Brain microvascular endothelial cell (primary cell): ENCODE measurements around the gene CD33.

Source experiments
- DNase-seq: peaks from one replicate; pipeline ENCODE4 v3.0.0-alpha.2; 2020
- H3K27ac ChIP-seq: fragments of 250-450 bp; sonication (Bioruptor Pico); 2 replicates; pipeline ENCODE4 v1.5.1; 2020; ENCODE audit warnings: mild to moderate bottlenecking, moderate library complexity
- H3K27me3 ChIP-seq: fragments of 250-450 bp; sonication (Bioruptor Pico); replicated peaks from 2 replicates; pipeline ENCODE4 v1.5.1; 2020; ENCODE audit warnings: mild to moderate bottlenecking
- H3K36me3 ChIP-seq: fragments of 250-450 bp; sonication (Bioruptor Pico); replicated peaks from 2 replicates; pipeline ENCODE4 v1.5.1; 2020; ENCODE audit warnings: mild to moderate bottlenecking
- H3K4me3 ChIP-seq: 2 replicates; pipeline ENCODE4 v1.5.1; 2011; ENCODE audit warnings: low read depth, mild to moderate bottlenecking, control low read depth, low read length, moderate library complexity
- CTCF ChIP-seq: IDR thresholded peaks from 2 replicates; pipeline ENCODE4 v1.5.1; 2011; ENCODE audit warnings: low read depth, mild to moderate bottlenecking, moderate library complexity, low read length, control low read depth, inconsistent platforms; ENCODE audit errors: missing control alignments
- in situ Hi-C: cut with HindIII; loops from 2 replicates; pipeline ENCODE4 v1.10.0; 2017; ENCODE audit warnings: low sequenced_read_pairs, low pct_ligation_motif_present

The CD33 gene

DNA sequence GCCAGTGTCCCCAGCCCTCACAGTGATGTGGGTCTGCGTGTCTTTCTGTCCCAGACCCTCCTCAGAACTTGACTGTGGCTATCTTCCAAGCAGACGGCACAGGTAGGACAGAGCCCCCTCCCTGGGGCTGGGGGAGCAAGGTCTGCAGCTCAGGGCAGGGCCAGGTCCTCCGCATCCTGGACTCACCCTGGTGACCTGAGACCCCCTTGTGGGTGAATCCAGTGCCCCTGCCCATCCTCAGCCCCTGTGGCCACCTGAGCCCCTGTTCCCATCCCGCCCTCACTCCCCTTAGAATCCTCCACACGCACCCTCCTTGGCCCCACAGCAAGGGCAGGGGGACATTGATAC is 39.0 kb upstream of the CD33 start:
- H3K27ac ChIP-seq = no peak overlapping the region
- H3K27me3 ChIP-seq = no peaks in the 10 kb centered on the region
- H3K4me3 ChIP-seq = no peak overlapping the region
- TF ChIP-seq CTCF = no peak
- no peak for DNase-seq
- in situ Hi-C loops = no loop called here
- no peaks in the 10 kb centered on the region for H3K36me3 ChIP-seq

GRCh38 chr19:51186323-51186722 is 38.6 kb upstream of the CD33 start:
- no peak for DNase-seq
- Histone ChIP-seq H3K36me3 (no peaks in the 10 kb centered on the region), H3K27me3 (no peaks in the 10 kb centered on the region), H3K27ac (no peak overlapping the region), H3K4me3 (no peak overlapping the region)
- TF ChIP-seq CTCF = no peak
- in situ Hi-C loops = no loop called here

DNA sequence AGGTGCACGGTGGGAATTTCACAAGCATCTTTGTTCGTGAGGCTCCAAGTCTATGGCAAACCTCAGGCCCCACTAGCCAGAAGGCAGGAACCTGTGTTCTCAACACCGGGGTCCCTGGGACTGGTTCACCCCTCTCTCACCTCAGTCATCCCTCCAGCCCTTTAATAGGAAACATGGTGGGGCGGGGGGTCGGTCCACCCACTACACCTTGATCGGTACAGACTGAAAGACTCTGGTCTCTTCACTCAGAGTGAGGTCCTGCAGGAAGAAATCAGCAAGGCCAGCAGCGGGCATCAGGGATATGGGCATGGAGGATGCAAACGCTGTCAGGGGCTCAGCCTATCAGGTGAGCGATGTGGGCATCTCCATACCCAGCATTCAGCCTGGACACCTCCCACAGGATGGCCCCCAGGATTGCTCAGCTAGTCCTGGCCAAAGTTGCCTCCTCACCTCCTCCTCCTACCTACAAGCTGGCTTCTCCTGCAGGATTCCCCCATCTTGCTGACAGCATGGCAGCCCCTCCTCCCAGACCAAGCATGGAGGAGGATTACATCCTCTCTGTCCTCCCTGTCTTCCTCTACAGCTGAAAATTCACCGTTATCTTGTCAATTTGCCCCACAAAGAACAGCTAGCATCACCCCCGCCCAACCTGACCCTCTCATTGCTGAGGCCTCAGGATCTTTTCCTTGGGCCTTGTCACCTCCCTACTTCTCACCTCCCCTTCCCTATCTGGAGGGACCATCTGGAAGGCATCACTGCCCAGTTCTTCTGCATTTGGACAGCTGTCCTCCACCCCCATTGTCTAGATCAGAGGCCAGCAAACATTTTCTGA is 37.3 kb upstream of the CD33 start:
- no peak overlapping the region for H3K27ac ChIP-seq
- no peak for DNase-seq
- in situ Hi-C loops = no loop called here
- no peaks in the 10 kb centered on the region for H3K36me3 ChIP-seq
- no peak for TF ChIP-seq CTCF
- H3K27me3 ChIP-seq = no peaks in the 10 kb centered on the region
- no peak overlapping the region for H3K4me3 ChIP-seq

DNA sequence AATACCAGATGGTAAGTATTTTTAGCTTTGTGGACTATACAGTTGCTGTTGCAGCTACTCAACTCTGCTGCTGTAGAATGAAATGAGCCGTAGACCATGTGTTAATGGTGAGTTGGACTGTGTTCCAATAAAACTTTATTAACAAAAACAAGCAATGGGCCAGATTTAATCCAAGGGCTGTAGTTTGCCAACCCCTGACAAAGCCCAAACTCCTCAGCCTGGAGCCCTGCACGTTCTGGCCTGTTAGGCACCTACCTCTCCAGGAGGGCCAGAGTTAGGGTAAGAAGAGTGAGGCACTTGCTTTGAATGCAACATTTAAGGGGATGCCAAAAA is 36.7 kb upstream of the CD33 start:
- no peak for TF ChIP-seq CTCF
- no peak for DNase-seq
- Histone ChIP-seq H3K27ac (no peak overlapping the region), H3K36me3 (no peaks in the 10 kb centered on the region), H3K27me3 (no peaks in the 10 kb centered on the region), H3K4me3 (no peak overlapping the region)
- in situ Hi-C loops = no loop called here

- no peaks in the 10 kb centered on the region for H3K27me3 ChIP-seq
- no peak overlapping the region for H3K4me3 ChIP-seq
- DNase-seq = no peak
- TF ChIP-seq CTCF = no peak
- H3K27ac ChIP-seq = no peak overlapping the region
- H3K36me3 ChIP-seq = no peaks in the 10 kb centered on the region
- in situ Hi-C loops = no loop called here
Measured at GRCh38 chr19:51192689-51193088, 32.2 kb upstream of the CD33 start.
